DLD1 (cell line): Measurements from ENCODE around the gene TPGS1.

Source experiments
- in situ Hi-C: cut with HindIII; loops from 2 replicates; pipeline ENCODE4 v1.10.0; 2017; ENCODE audit warnings: low sequenced_read_pairs

Gene TPGS1

GRCh38 chr19:494171-495080 is 12.9 kb upstream of the TPGS1 start:
- in situ Hi-C loops = no loop called here

- in situ Hi-C loops = no loop called here
Measured at GRCh38 chr19:495081-495401, 12.3 kb upstream of the TPGS1 start.

DNA sequence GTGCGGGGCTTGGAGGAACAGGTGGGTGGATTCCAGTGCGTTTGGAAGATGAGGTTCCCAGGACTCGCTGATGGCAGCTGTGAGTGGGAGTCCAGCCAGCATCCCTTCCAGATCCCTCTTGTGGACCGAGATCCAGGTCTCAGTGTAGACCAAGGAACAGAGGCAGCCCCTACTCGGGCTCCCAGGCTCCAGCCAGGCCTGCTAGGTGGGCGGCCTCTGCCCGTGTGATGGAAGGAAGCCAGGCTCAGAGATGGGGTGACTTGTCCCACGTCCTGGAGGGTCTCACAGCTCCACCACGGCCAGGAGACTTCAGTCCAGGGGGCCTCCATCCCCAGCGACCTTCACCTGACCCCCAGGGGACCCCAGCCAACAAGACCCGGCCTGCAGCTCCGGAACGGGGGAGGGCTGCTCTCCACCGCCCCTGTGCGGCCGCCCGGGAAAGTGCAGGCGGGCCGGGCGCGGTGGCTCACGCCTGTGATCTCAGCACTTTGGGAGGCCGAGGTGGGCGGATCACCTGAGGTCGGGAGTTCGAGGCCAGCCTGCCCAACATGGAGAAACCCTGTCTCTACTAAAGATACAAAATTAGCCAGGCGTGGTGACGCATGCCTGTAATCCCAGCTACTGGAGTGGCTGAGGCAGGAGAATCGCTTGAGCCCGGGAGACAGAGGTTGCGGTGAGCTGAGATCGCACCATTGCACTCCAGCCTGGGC is 11.7 kb upstream of the TPGS1 start:
- in situ Hi-C loops = no loop called here

DNA sequence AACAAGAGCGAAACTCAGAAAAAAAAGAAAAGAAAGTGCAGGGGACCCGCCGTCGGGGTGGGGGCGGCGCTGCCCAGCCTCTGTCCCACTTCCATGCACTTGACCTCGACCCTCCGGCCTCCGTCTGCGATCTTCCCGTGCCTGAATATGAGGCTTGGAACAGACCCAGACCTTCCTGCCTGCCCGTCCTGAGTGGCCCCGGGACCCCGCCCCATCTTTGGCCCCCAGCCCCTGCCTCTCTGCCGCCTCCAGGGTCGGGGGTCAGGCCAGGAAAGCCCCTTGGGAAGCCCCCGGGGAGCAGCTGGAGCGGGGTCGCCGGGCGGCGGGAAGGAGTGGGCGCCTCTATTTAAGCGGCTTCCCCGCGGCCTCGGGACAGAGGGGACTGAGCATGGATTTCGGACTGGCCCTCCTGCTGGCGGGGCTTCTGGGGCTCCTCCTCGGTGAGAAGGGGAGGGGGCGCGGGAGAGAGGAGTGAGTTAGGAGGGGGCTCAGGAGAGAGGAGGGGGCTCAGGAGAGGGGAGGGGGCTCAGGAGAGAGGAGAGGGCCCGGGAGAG is 11.1 kb upstream of the TPGS1 start, which contains the start of gene MADCAM1:
MADCAM1 (plus strand) TSS at position 375 of the 554 bp plus-strand sequence; CDS start at position 389, 14 bp downstream.
- in situ Hi-C loops = no loop called here

DNA sequence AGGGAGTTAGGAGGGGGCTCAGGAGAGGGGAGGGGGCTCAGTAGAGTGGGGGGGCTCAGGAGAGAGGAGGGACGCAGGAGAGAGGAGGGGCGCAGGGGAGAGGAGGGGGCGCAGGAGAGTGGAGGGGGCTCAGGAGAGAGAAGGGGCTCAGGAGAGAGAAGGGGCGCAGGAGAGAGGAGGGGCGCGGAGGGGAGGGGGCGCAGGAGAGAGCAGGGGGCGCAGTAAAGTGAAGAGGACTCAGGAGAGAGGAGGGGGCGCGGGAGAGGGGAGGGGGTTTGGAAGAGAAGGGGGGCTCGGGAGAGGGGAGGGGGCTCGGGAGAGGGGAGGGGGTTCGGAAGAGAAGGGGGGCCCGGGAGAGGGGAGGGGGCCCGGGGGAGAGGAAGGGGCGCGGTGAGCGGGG is 10.3 kb upstream of the TPGS1 start:
- in situ Hi-C loops = no loop called here

- in situ Hi-C loops = no loop called here
Measured at GRCh38 chr19:497491-497868, 9.8 kb upstream of the TPGS1 start.

DNA sequence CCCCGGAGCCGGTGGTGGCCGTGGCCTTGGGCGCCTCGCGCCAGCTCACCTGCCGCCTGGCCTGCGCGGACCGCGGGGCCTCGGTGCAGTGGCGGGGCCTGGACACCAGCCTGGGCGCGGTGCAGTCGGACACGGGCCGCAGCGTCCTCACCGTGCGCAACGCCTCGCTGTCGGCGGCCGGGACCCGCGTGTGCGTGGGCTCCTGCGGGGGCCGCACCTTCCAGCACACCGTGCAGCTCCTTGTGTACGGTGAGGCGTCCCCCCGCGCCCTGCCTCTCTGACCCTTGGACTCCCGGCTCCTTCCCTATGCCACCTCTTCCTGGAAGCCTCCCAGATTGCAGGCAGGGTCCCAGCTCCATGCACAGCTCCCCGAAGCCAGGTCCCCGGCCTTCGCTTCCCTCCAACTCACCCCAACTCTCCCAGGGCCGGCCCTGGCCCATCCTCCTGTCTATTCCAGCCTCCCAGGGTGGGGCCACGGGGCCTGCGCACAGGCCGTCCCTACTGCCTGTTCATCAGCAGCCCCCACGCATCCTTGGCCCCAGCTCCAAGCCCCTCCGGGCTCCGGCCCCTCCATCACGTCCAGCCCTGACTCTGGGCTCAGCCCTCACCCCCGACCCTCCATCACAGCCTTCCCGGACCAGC is 9.3 kb upstream of the TPGS1 start:
- in situ Hi-C loops = no loop called here

DNA sequence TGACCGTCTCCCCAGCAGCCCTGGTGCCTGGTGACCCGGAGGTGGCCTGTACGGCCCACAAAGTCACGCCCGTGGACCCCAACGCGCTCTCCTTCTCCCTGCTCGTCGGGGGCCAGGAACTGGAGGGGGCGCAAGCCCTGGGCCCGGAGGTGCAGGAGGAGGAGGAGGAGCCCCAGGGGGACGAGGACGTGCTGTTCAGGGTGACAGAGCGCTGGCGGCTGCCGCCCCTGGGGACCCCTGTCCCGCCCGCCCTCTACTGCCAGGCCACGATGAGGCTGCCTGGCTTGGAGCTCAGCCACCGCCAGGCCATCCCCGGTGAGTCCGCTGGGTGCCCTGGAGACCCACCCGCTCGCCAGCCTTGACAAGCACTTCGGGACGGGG is 8.8 kb upstream of the TPGS1 start:
- in situ Hi-C loops = no loop called here

DNA sequence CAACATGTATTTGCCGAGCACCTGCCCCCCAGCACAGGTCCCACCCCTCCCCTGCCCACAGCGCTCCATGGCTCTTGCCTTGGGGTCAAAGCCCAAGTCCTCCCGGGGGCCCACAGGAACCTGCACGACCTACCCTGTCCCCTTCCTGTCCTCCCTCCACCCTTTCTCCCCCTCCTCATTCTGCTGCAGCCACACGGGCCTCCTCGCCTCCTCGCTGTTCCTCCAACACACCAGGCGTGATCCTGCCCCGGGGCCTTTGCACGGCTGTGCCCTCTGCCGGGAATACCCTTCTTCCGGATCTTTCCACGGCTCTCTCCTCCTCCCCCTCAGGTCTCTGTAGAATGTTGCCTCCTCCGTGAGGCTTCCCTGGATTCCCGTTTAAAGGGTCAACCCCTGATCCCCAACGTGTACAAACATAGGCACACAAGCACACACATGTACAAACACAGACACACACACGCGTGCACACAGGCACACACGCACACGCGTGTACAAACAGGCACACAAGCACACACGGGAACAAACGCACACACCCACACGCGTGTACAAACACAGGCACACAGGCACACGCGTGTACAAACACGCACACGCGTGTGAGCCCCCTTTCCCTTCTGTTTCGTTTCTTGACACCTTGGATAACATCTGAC is 8.2 kb upstream of the TPGS1 start:
- in situ Hi-C loops = no loop called here

DNA sequence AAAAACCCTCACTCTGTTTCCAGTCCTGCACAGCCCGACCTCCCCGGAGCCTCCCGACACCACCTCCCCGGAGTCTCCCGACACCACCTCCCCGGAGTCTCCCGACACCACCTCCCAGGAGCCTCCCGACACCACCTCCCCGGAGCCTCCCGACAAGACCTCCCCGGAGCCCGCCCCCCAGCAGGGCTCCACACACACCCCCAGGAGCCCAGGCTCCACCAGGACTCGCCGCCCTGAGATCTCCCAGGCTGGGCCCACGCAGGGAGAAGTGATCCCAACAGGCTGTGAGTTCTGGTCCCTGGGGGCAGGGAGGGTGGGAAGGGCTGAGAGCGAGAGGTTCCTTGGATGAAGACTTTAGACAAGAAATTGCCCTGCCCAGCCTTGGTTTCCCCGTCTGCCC is 5.7 kb upstream of the TPGS1 start:
- in situ Hi-C loops = no loop called here

GRCh38 chr19:504616-505015 is 2.7 kb upstream of the TPGS1 start:
- in situ Hi-C loops = no loop called here

DNA sequence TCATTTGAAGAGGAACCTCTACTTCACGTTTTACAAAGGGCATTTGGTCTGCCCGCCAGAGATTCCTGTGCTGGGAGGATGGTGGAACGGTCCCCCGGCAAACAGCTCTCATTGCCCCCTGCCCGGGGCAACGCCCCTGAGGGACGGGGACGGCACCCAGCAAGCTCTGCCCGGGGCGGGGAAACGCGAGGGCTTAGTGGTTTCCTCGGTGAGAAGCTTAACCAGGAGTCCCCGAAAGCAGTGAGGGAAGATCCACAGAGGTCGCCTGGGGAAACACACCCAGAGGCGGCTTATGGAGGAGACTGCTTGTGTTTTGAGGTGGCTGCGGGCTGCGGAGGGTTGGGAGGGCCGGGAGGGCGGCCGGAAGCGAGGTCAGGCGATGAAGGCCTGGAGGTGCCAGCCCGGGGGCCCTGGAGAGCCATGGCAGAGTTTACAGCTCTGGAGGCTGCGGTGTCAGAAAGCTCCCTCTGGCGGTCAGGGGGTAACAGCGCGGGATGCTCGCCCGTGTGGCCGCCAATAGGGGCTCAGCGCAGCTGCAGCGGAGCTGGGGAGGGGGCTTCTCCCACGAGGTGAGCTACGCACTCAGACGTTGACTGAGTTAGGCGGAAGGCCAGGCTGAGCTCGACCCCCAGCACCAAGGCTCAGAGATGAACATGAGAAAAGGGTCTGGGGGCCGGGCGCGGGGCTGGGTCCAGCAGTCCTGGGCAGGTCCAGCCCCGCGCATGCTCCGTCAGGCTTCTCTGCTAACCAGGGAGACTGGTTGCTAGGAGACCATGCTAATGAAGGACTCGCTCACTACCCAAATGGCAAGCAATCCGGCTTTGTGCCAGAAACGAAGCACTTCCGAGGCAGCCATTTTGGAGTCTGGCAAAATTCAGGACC is 652 bp upstream of the TPGS1 start:
- in situ Hi-C loops = no loop called here

DNA sequence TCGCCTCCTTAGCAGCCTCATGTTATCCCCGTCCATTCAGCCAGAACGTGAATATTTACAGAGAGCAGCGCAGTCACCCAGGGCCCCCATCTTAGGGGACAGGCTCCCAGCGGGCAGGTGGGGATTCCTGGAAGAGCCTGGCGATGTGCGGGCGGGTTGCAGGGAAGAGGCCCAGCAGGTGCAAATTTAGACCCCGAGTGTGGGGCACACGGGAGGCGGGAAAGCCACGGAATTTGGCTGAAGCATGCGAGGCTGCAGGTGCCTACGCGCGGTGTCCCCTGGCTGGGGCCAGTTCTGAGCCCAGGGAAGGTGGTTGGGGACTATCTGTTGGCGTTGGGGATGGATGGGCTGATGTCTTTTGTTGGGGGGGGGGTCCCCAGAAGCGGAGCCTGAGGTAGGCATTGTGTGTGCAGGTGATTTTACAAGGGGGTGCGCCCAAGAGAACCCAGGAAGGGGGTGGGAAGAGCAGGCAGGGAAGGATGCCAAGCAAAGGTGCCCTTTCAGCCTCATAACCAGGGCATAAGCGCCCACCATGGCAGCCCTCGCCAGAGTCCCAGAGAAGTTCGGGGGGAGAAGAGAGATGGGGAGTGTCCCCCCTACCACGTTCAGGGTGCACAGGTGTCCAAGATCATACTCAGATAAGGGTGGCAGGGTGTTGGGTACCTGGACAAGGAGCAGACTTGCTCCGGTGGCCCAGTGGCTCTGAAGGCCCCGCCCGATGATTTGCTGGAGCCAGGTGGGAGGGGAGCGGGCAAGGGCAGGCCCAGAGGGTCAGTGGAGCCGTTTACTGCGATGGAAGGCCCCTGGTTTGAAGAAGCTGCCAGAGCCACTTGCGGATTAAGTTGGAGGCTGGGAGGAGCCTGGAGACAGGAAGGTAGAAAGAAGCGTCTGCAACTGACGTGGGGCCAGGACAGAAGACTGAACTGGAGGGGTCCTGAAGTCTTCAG is 1.2 kb downstream of the TPGS1 start:
- in situ Hi-C loops = no loop called here

DNA sequence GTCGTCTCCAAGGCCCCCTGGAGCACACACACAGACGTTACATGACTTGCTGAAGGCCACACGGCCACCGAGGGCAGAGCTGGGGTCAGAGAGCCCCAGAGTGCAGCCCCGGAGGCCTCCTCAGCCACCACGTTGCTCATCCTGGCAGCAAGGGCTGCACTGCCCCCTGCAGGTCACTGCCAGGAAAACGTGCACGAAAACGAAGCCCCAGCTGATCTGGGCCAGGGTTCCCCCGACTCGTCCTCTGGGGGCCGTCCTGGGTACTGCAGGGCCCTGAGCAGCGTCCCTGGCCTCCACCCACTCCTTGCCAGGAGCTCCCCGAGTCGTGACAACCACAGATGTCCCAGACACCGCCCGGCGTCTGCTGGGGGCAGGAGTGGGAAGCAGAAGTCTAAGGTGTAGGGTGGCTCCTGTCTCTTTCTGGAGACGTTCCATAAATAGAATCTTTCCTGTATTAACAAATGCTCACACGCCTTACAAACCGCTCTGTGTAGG is 3.4 kb downstream of the TPGS1 start:
- in situ Hi-C loops = no loop called here

- in situ Hi-C loops = no loop called here
Measured at GRCh38 chr19:511101-511851, 4.0 kb downstream of the TPGS1 start.

DNA sequence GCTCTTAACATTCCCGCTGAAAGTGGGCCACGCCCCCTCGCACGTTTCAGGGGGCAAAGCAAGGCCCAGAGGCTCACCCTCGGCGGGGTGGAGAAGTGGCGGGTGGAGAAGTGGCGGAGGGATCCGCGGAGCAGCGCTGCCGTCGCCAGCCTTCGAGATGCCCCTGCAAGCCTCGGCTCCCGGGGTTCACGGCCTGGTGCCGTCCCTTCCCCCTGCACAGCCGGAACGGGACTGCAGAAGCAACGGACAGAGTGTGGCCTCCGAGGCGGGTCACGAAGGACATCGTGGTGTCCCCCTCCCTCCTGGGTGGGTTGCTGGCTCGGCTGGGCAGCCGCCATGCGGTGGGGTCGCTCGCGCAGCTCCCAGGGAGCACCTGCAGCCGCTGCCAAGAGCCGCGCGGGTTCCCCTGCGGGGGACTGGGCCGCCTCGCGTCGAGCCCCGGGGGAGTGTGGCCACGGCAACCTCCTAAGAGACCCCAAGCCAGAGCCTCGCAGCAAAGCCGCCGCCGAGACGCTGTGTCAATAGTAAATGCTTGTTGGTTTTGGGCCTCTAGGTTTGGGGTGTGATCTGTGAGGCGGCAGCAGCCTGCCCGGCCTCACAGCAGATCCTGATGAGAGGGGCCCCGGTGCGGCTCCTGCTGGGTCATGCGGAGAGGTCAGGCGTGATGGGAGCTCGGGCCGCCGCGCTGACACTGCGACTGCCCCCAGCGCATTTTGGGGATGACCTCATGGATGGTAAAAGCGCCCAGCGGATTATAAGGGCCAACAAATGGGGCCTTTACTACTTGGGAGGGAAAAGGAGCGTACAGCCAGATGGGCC is 5.5 kb downstream of the TPGS1 start:
- in situ Hi-C loops = no loop called here
